ENCODE data around the gene VAPB. TPM values are rescaled to one million over a fixed set of nuclear protein-coding genes. Genes with fewer than 3 reads are reported as not detected.

Gene VAPB
- total and polyA plus RNA-seq, 10 of the 15 experiments (the other 5 are each of a cell fraction or from before 2014, with no cell fraction given) = 3.2 to 28.6 (median 20.5) TPM

DNA sequence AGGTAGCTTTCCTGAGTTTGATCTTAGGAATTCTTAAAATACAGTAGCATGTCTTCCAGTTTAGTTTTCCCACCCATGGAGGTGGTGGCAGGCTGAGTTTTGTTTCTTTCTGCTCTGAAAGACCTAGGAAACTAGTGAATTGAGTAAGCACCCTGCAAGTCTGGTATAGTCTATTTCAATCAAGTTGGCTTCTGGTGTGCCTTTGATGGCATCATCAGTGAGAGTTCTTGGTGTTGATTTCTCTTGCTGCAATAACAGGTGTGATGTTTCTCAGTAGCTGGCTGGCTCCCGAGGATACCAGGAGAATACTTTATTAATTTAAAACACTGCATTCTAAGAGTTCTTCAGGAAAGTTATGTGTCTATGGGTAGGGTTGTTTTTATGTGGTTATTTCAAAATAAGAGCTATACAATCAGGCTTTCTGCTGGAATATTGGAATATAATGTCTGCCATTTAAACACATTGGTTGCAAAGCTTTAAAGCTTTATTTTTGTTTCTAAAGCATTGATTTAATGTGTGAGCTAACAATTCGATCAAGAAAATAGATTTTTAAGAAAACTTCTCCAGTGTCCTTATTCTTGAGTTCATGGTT lies 19.0 kb downstream of the VAPB start (continued):
- TF ChIP-seq NFYA (IDR thresholded peaks at IDR 0.05; ENCODE audit: borderline replicate concordance, low read depth, low read length) (no peak), SRF (IDR thresholded peaks at IDR 0.05; ENCODE audit: low read depth in 2 of 2, low read length in 2 of 2) (no peak), NFIC (IDR thresholded peaks at IDR 0.05; ENCODE audit: low read depth, low read length) (peak; percentile 36; the same call in 1 of the 2 replicates), TARDBP (IDR thresholded peaks at IDR 0.05; ENCODE audit: borderline replicate concordance) (no peak), CREM (IDR thresholded peaks at IDR 0.05; ENCODE audit: low read depth) (0 out of 2 replicates have a peak, but pooled peaks have one; percentile 32), HCFC1 (IDR thresholded peaks at IDR 0.05; ENCODE audit: low read length) (no peak), JUNB (IDR thresholded peaks at IDR 0.05) (peak; percentile 84), BMI1 (IDR thresholded peaks at IDR 0.05; ENCODE audit: borderline replicate concordance) (no peak), ATF7 (IDR thresholded peaks at IDR 0.05; ENCODE audit: low read depth) (no peak), IKZF2 (IDR thresholded peaks at IDR 0.05) (peak; percentile 56 to 64; a peak in 3 of 4 replicates), TAF1 (IDR thresholded peaks at IDR 0.05; ENCODE audit: borderline replicate concordance, low read depth, low read length) (no peak), RUNX3 (IDR thresholded peaks at IDR 0.05; ENCODE audit: low read length) (peak; percentile 15; the same call in 1 of the 2 replicates), HDAC6 (IDR thresholded peaks at IDR 0.05; ENCODE audit: unreplicated experiment) (no peak), IRF4 (IDR thresholded peaks at IDR 0.05; ENCODE audit: low read depth, low read length) (peak; percentile 38; the same call in 1 of the 2 replicates), CREB1 (IDR thresholded peaks at IDR 0.05; ENCODE audit: low read depth) (0 out of 2 replicates have a peak, but pooled peaks have one; percentile 12), ZNF622 (IDR thresholded peaks at IDR 0.05) (no peak), RBBP5 (conservative IDR thresholded peaks at IDR 0.05) (no peak)
- TF ChIP-seq, protein P1, sequence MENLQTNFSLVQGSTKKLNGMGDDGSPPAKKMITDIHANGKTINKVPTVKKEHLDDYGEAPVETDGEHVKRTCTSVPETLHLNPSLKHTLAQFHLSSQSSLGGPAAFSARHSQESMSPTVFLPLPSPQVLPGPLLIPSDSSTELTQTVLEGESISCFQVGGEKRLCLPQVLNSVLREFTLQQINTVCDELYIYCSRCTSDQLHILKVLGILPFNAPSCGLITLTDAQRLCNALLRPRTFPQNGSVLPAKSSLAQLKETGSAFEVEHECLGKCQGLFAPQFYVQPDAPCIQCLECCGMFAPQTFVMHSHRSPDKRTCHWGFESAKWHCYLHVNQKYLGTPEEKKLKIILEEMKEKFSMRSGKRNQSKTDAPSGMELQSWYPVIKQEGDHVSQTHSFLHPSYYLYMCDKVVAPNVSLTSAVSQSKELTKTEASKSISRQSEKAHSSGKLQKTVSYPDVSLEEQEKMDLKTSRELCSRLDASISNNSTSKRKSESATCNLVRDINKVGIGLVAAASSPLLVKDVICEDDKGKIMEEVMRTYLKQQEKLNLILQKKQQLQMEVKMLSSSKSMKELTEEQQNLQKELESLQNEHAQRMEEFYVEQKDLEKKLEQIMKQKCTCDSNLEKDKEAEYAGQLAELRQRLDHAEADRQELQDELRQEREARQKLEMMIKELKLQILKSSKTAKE (IDR thresholded peaks at IDR 0.05; ENCODE audit: low read depth, poor library complexity, severe bottlenecking) = no peak
- TF ChIP-seq, protein P2, sequence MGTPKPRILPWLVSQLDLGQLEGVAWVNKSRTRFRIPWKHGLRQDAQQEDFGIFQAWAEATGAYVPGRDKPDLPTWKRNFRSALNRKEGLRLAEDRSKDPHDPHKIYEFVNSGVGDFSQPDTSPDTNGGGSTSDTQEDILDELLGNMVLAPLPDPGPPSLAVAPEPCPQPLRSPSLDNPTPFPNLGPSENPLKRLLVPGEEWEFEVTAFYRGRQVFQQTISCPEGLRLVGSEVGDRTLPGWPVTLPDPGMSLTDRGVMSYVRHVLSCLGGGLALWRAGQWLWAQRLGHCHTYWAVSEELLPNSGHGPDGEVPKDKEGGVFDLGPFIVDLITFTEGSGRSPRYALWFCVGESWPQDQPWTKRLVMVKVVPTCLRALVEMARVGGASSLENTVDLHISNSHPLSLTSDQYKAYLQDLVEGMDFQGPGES (IDR thresholded peaks at IDR 0.05) = no peak
- TF ChIP-seq, protein P3, sequence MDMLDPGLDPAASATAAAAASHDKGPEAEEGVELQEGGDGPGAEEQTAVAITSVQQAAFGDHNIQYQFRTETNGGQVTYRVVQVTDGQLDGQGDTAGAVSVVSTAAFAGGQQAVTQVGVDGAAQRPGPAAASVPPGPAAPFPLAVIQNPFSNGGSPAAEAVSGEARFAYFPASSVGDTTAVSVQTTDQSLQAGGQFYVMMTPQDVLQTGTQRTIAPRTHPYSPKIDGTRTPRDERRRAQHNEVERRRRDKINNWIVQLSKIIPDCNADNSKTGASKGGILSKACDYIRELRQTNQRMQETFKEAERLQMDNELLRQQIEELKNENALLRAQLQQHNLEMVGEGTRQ (IDR thresholded peaks at IDR 0.05; ENCODE audit: borderline replicate concordance, low read depth, low read length) = no peak
- TF ChIP-seq, protein P4, sequence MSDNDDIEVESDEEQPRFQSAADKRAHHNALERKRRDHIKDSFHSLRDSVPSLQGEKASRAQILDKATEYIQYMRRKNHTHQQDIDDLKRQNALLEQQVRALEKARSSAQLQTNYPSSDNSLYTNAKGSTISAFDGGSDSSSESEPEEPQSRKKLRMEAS (IDR thresholded peaks at IDR 0.05; ENCODE audit: low read depth, low read length) = no peak
